Kidney (tissue), 14 donors: Measurements from ENCODE around the gene DSC1. TPM values are rescaled to one million over a fixed set of nuclear protein-coding genes. Genes with fewer than 3 reads are reported as not detected.
A peak's percentile ranks its signal among the peaks of the same experiment; 100 is the strongest.

Source experiments
- DNase-seq, 5 donors: peaks; one replicate each; pipeline ENCODE4 v3.0.0-alpha.2; 2013 to 2020
- FAIRE-seq: peaks from 2 replicates; lab custom pipeline; 2012; peaks lifted over from hg19 to GRCh38; lab: Jason Lieb, UNC
- H3K27ac ChIP-seq, 2 donors: one replicate each; pipeline ENCODE4 v1.7.0; 2013; ENCODE audit warnings: low read depth in 2 of 2, low read length in 2 of 2, inconsistent platforms in 1 of 2
- H3K27me3 ChIP-seq: one replicate; pipeline ENCODE4 v1.7.1; 2013; ENCODE audit warnings: low read length, inconsistent platforms; ENCODE audit not compliant: control insufficient read depth, insufficient read depth
- H3K36me3 ChIP-seq, 3 donors: one replicate each; pipeline versions ENCODE4 v1.7.0 to v1.7.1; 2013; ENCODE audit warnings: low read length in 3 of 3, control low read depth in 1 of 3, inconsistent platforms in 1 of 3; ENCODE audit not compliant: insufficient read depth in 3 of 3, control insufficient read depth in 2 of 3
- H3K4me1 ChIP-seq, 3 donors: one replicate each; pipeline versions ENCODE4 v1.7.0 to v1.7.1; 2013; ENCODE audit warnings: low read length in 3 of 3, inconsistent platforms in 1 of 3, low read depth in 1 of 3; ENCODE audit not compliant: control insufficient read depth in 2 of 3, insufficient read depth in 2 of 3
- H3K4me3 ChIP-seq, 3 donors: one replicate each; pipeline versions ENCODE4 v1.7.0 to v1.8.1; 2013; ENCODE audit warnings: low read length in 3 of 3, control low read depth in 1 of 3, inconsistent platforms in 1 of 3
- H3K9ac ChIP-seq, 3 donors: one replicate each; pipeline versions ENCODE4 v1.7.0 to v1.7.1; 2013; ENCODE audit warnings: low read length in 3 of 3, control low read depth in 1 of 3, inconsistent platforms in 1 of 3
- H3K9me3 ChIP-seq, 3 donors: one replicate each; pipeline versions ENCODE4 v1.7.0 to v1.7.1; 2013; ENCODE audit warnings: low read length in 3 of 3, control low read depth in 1 of 3, inconsistent platforms in 1 of 3; ENCODE audit not compliant: control insufficient read depth in 2 of 3, insufficient read depth in 1 of 3
- CTCF ChIP-seq: IDR thresholded peaks from 3 replicates; pipeline ENCODE4 v1.5.1; 2012; ENCODE audit warnings: mild to moderate bottlenecking, moderate library complexity, borderline replicate concordance; ENCODE audit not compliant: insufficient read depth; ENCODE audit errors: extremely low read depth
- intact Hi-C: fragments of 100-400 bp; cut with DNase I; formaldehyde crosslinking; loops from one replicate; pipeline ENCODE4 v1.11.1; 2022
- polyA plus RNA-seq: library from polyadenylated mRNA; stranded (reverse); fragments of 350-450 nt; fragmentation: Illumina TruSeq; extraction: RNeasy Lipid Tissue Mini Kit (QIAGEN cat#74804); gene quantifications from one replicate; pipeline ENCODE4 v1.2.3, GENCODE V29; 2014; ENCODE audit warnings: low read depth, low replicate concordance; ENCODE audit not compliant: insufficient read depth
- total RNA-seq: library from RNA; stranded (reverse); fragmentation: NEBNext Ultra II Directional; extraction: Animal tissue kit (Norgen Biotek cat#: 25700); gene quantifications from one replicate; pipeline ENCODE4 v1.2.1, GENCODE V29; 2021
- donor health status: control.
- donor health status: control.
- donor health status: control.
- donor health status: control.
- donor health status: control.
- donor health status: DM: yes; HTN: yes; CAD: no.
- donor health status: Normal renal cell carcinoma (clear cell type).

Gene DSC1
- total and polyA plus RNA-seq, 2 donors from 2014 or later: not detected

- Histone ChIP-seq H3K9me3 (no peaks in the 10 kb centered on the region), H3K4me1 (peaks cover 0 to 5% (median 5%) of the 10 kb centered on the region in 3 donors), H3K27me3 (no peaks in the 10 kb centered on the region), H3K9ac (peak overlapping the region in 2 of 3 donors; percentile 38 to 66), H3K4me3 (peak overlapping the region; percentile 59 to 71 (median 59)), H3K27ac (peak overlapping the region; percentile 62 to 87), H3K36me3 (no peaks in the 10 kb centered on the region)
- intact Hi-C loops: no loop called here
- TF ChIP-seq CTCF: no peak
- FAIRE-seq: no peak
- peak in 1 of 5 donors; percentile 65 for DNase-seq
Observed at GRCh38 chr18:31100436-31101182, 62.0 kb downstream of the DSC1 start.

- H3K9ac ChIP-seq: no peak overlapping the region
- H3K9me3 ChIP-seq: no peaks in the 10 kb centered on the region
- H3K4me3 ChIP-seq: peak overlapping the region in 1 of 3 donors; percentile 71
- H3K27me3 ChIP-seq: no peaks in the 10 kb centered on the region
- H3K36me3 ChIP-seq: no peaks in the 10 kb centered on the region
- intact Hi-C loops: no loop called here
- DNase-seq (peak in 1 of 5 donors; percentile 48), FAIRE-seq (no peak)
- peaks cover 0 to 5% (median 5%) of the 10 kb centered on the region in 3 donors for H3K4me1 ChIP-seq
- no peak overlapping the region for H3K27ac ChIP-seq
- TF ChIP-seq CTCF: no peak
Observed at GRCh38 chr18:31099450-31100230, 63.0 kb downstream of the DSC1 start.

GRCh38 chr18:31098878-31099277 lies 63.8 kb downstream of the DSC1 start:
- no peak overlapping the region for H3K27ac ChIP-seq
- intact Hi-C loops: no loop called here
- TF ChIP-seq CTCF: no peak
- no peak for FAIRE-seq
- no peak overlapping the region for H3K9ac ChIP-seq
- peaks cover 0 to 5% (median 5%) of the 10 kb centered on the region in 3 donors for H3K4me1 ChIP-seq
- H3K36me3 ChIP-seq: no peaks in the 10 kb centered on the region
- H3K27me3 ChIP-seq: no peaks in the 10 kb centered on the region
- H3K4me3 ChIP-seq: no peak overlapping the region
- no peak for DNase-seq
- H3K9me3 ChIP-seq: no peaks in the 10 kb centered on the region
